ENCODE data around the gene TEX22.

DNA sequence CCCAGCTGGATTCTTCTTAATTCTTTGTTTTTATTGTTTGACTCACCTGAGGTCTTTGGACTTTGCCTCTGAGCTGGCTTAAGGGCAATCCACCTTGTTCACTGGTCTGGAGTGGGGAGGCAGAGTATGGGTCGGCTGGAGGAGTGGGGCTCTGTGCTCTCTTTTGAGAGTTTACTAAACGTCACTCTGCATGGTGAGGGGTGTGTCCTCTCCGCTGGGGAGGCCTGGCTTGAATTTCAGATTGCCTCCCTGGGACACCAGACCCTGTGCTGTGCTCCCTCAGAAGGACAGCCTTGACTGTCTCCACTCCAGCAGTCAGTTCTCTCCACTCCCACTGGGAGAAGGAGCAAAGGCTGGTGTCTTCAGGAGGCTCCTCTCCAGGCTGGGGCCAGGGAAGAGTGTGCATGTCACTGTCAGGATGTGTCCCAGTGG lies 19.4 kb downstream of the TEX22 start:
- TF ChIP-seq, protein P1, sequence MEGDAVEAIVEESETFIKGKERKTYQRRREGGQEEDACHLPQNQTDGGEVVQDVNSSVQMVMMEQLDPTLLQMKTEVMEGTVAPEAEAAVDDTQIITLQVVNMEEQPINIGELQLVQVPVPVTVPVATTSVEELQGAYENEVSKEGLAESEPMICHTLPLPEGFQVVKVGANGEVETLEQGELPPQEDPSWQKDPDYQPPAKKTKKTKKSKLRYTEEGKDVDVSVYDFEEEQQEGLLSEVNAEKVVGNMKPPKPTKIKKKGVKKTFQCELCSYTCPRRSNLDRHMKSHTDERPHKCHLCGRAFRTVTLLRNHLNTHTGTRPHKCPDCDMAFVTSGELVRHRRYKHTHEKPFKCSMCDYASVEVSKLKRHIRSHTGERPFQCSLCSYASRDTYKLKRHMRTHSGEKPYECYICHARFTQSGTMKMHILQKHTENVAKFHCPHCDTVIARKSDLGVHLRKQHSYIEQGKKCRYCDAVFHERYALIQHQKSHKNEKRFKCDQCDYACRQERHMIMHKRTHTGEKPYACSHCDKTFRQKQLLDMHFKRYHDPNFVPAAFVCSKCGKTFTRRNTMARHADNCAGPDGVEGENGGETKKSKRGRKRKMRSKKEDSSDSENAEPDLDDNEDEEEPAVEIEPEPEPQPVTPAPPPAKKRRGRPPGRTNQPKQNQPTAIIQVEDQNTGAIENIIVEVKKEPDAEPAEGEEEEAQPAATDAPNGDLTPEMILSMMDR (IDR thresholded peaks at IDR 0.05), result no peak
- no peak for TF ChIP-seq EZH2phosphoT487 (IDR thresholded peaks at IDR 0.05)

All from neural progenitor cell (in vitro differentiated cells).